ENCODE measurements around the gene RBBP5. TPM values are rescaled to one million over a fixed set of nuclear protein-coding genes. Genes with fewer than 3 reads are reported as not detected.

Gene RBBP5
- total and polyA plus RNA-seq, 10 donors, result 4.2 to 23.4 (median 17.7) TPM

DNA sequence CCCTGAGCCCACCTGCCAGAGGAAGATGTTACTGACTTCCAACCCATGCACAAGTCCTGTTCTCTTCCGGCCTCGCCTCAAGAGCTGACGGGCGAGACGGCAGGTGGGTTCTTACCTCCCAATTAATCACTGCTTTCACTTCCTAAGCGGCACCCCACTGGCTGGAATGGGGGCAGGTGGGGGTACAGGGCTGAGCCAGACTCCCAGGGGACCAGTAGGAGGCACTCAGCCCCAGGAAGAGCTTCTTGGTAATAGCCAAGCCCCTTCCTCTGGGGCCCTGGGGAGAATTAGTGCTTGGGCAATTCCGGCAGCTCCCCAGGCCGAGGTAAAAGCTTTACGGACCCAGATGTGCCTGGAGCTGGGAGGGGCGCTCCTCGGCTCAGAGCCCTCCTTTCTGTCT, 69.1 kb downstream of the RBBP5 start:
- 76 to 84% (median 78%) methylated on average over 9 to 11 of the region's 11 CpGs for WGBS, 5 donors
- Histone ChIP-seq H3K4me1 (no peaks in the 10 kb centered on the region), H3K27me3 (replicated peaks in 1 of 7) (peaks cover 0 to 28% (median 0%) of the 10 kb centered on the region in 7 donors), H3K27ac (no peak overlapping the region), H3K4me3 (no peak overlapping the region), H3K36me3 (no peaks in the 10 kb centered on the region), H3K9me3 (no peaks in the 10 kb centered on the region)
- no peak for TF ChIP-seq POLR2A (IDR thresholded peaks at IDR 0.05)
- no peak for TF ChIP-seq CTCF (IDR thresholded peaks at IDR 0.05 in 8 of 11, conservative IDR thresholded peaks at IDR 0.05 in 3 of 11)
- no peak for TF ChIP-seq POLR2AphosphoS5 (IDR thresholded peaks at IDR 0.05)
- DNase-seq, result no peak
- intact Hi-C loops (cut with DNase I; ENCODE audit: low total_unique reads), result no loop called here

GRCh38 chr1:205049479-205049878, 72.3 kb downstream of the RBBP5 start:
- H3K9me3 ChIP-seq, result no peaks in the 10 kb centered on the region
- no peak overlapping the region for H3K27ac ChIP-seq
- no peaks in the 10 kb centered on the region for H3K36me3 ChIP-seq
- DNase-seq, result no peak
- no peak for TF ChIP-seq POLR2A (IDR thresholded peaks at IDR 0.05)
- no peak for TF ChIP-seq POLR2AphosphoS5 (IDR thresholded peaks at IDR 0.05)
- TF ChIP-seq CTCF (IDR thresholded peaks at IDR 0.05 in 8 of 11, conservative IDR thresholded peaks at IDR 0.05 in 3 of 11), result no peak
- H3K4me3 ChIP-seq, result no peak overlapping the region
- intact Hi-C loops (cut with DNase I; ENCODE audit: low total_unique reads), result no loop called here
- WGBS, 5 donors, result 64 to 81% (median 70%) methylated on average over 6 of the region's 6 CpGs
- peaks cover 0 to 56% (median 8%) of the 10 kb centered on the region in 7 donors for H3K27me3 ChIP-seq (replicated peaks in 1 of 7)
- H3K4me1 ChIP-seq, result no peaks in the 10 kb centered on the region

- H3K4me1 ChIP-seq, result peaks cover 0 to 3% (median 0%) of the 10 kb centered on the region in 6 donors
- intact Hi-C loops (cut with DNase I; ENCODE audit: low total_unique reads), result no loop called here
- H3K4me3 ChIP-seq, result no peak overlapping the region
- 84 to 92% (median 89%) methylated on average over 7 to 9 of the region's 9 CpGs for WGBS, 5 donors
- no peak for TF ChIP-seq POLR2AphosphoS5 (IDR thresholded peaks at IDR 0.05)
- TF ChIP-seq CTCF (IDR thresholded peaks at IDR 0.05 in 8 of 11, conservative IDR thresholded peaks at IDR 0.05 in 3 of 11), result no peak
- no peak for TF ChIP-seq POLR2A (IDR thresholded peaks at IDR 0.05)
- peaks cover 0 to 59% (median 17%) of the 10 kb centered on the region in 7 donors for H3K27me3 ChIP-seq (replicated peaks in 1 of 7)
- DNase-seq, result no peak
- H3K9me3 ChIP-seq, result no peaks in the 10 kb centered on the region
- H3K36me3 ChIP-seq, result no peaks in the 10 kb centered on the region
- no peak overlapping the region for H3K27ac ChIP-seq
Observed at GRCh38 chr1:205048382-205048781, 73.4 kb downstream of the RBBP5 start.

DNA sequence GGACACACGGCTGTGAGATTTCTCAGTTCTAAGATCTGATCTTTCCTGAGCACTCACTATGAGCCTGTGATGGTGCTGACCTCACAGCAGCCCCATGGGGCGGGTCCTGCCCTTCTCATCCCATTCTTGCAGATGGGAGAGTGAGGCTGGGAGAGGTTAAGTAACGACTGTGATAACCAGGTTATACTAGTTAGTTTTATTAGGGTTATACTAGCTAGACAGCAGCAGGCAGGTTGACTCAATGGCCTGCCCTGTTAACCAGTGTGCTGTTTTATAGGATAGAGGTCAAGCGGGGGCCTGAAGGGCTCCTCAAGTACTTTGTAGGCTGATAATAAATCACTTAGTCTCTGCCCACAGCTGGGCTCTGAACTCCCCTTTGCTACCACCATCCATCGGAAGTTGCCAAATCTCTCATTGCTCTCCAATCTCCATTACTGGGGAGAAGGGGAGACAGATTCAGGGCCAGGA, 74.0 kb downstream of the RBBP5 start:
- TF ChIP-seq CTCF (IDR thresholded peaks at IDR 0.05 in 8 of 11, conservative IDR thresholded peaks at IDR 0.05 in 3 of 11) (no peak), POLR2A (IDR thresholded peaks at IDR 0.05) (no peak), POLR2AphosphoS5 (IDR thresholded peaks at IDR 0.05) (no peak)

More for the DNA sequence above, 74.0 kb downstream of the RBBP5 start:
- H3K36me3 ChIP-seq, result no peaks in the 10 kb centered on the region
- peaks cover 0 to 9% (median 5%) of the 10 kb centered on the region in 6 donors for H3K4me1 ChIP-seq
- 74 to 85% (median 78%) methylated on average over 5 of the region's 5 CpGs for WGBS, 5 donors
- no peaks in the 10 kb centered on the region for H3K9me3 ChIP-seq
- intact Hi-C loops (cut with DNase I; ENCODE audit: low total_unique reads), result no loop called here
- DNase-seq, result no peak
- H3K27me3 ChIP-seq (replicated peaks in 1 of 7), result peaks cover 0 to 62% (median 23%) of the 10 kb centered on the region in 7 donors
- no peak overlapping the region for H3K27ac ChIP-seq
- H3K4me3 ChIP-seq, result no peak overlapping the region

Data from spleen (tissue), 11 donors.